Mesendoderm (in vitro differentiated cells): Measurements from ENCODE around the gene AFDN.

ENCODE experiments used
- DNase-seq: peaks from one replicate; pipeline ENCODE4 v3.0.0; 2013
- H2AK5ac ChIP-seq: 2 replicates; pipeline ENCODE4 v1.6.1; 2013; ENCODE audit warnings: low read length, inconsistent platforms
- H2BK120ac ChIP-seq: 2 replicates; pipeline ENCODE4 v1.6.1; 2013; ENCODE audit warnings: low read depth, mild to moderate bottlenecking, low read length, moderate library complexity, mixed read lengths
- H2BK15ac ChIP-seq: replicated peaks from 2 replicates; pipeline ENCODE4 v1.6.1; 2013; ENCODE audit warnings: low read depth, mild to moderate bottlenecking, moderate library complexity
- H2BK5ac ChIP-seq: 2 replicates; pipeline ENCODE4 v1.6.1; 2013; ENCODE audit warnings: low read length, inconsistent platforms
- H3K18ac ChIP-seq: 2 replicates; pipeline ENCODE4 v1.6.1; 2013; ENCODE audit warnings: mild to moderate bottlenecking, low read length, mixed read lengths
- H3K23ac ChIP-seq: one replicate; pipeline ENCODE4 v1.6.1; 2013; ENCODE audit warnings: low read length
- H3K27ac ChIP-seq: 2 replicates; pipeline ENCODE4 v1.5.1; 2013; ENCODE audit warnings: low read depth, mild to moderate bottlenecking, inconsistent platforms, low read length, moderate library complexity
- H3K27me3 ChIP-seq: 2 replicates; pipeline ENCODE4 v1.6.1; 2013; ENCODE audit warnings: low read length, control low read depth, mild to moderate bottlenecking, inconsistent platforms; ENCODE audit not compliant: insufficient read depth, poor library complexity
- H3K36me3 ChIP-seq: 2 replicates; pipeline ENCODE4 v1.6.1; 2013; ENCODE audit warnings: low read length, inconsistent platforms; ENCODE audit not compliant: control insufficient read depth, insufficient read depth
- H3K4ac ChIP-seq: one replicate; pipeline ENCODE4 v1.6.1; 2013; ENCODE audit warnings: low read depth, mild to moderate bottlenecking, low read length, moderate library complexity
- H3K4me1 ChIP-seq: 2 replicates; pipeline ENCODE4 v1.6.1; 2013; ENCODE audit warnings: low read depth, low read length, inconsistent platforms; ENCODE audit not compliant: control insufficient read depth
- H3K4me2 ChIP-seq: 2 replicates; pipeline ENCODE4 v1.6.1; 2013; ENCODE audit warnings: low read length
- H3K4me3 ChIP-seq: 2 replicates; pipeline ENCODE4 v1.5.1; 2013; ENCODE audit warnings: mild to moderate bottlenecking, low read length
- H3K56ac ChIP-seq: one replicate; pipeline ENCODE4 v1.6.1; 2013; ENCODE audit warnings: low read length
- H3K79me1 ChIP-seq: 2 replicates; pipeline ENCODE4 v1.6.1; 2013; ENCODE audit warnings: low read length, inconsistent platforms
- H3K79me2 ChIP-seq: 2 replicates; pipeline ENCODE4 v1.6.1; 2013; ENCODE audit warnings: mild to moderate bottlenecking, low read length; ENCODE audit not compliant: control insufficient read depth, insufficient read depth
- H3K9ac ChIP-seq: 2 replicates; pipeline ENCODE4 v1.6.1; 2013; ENCODE audit warnings: low read length, inconsistent platforms
- H4K5ac ChIP-seq: one replicate; pipeline ENCODE4 v1.6.1; 2013; ENCODE audit warnings: low read length
- H4K8ac ChIP-seq: one replicate; pipeline ENCODE4 v1.6.1; 2013; ENCODE audit warnings: low read depth, mild to moderate bottlenecking, control low read depth, low read length, moderate library complexity
- WGBS: extraction: QIAGEN DNeasy Blood & Tissue Kit; methylation state at CpG from one replicate; pipeline ENCODE4 v1.1.7; 2013; ENCODE audit warnings: low lambda C conversion rate, missing lambda C conversion rate; ENCODE audit not compliant: insufficient coverage; ENCODE audit errors: extremely low coverage; 5-methylcytosine and 5-hydroxymethylcytosine counted together

The AFDN gene

DNA sequence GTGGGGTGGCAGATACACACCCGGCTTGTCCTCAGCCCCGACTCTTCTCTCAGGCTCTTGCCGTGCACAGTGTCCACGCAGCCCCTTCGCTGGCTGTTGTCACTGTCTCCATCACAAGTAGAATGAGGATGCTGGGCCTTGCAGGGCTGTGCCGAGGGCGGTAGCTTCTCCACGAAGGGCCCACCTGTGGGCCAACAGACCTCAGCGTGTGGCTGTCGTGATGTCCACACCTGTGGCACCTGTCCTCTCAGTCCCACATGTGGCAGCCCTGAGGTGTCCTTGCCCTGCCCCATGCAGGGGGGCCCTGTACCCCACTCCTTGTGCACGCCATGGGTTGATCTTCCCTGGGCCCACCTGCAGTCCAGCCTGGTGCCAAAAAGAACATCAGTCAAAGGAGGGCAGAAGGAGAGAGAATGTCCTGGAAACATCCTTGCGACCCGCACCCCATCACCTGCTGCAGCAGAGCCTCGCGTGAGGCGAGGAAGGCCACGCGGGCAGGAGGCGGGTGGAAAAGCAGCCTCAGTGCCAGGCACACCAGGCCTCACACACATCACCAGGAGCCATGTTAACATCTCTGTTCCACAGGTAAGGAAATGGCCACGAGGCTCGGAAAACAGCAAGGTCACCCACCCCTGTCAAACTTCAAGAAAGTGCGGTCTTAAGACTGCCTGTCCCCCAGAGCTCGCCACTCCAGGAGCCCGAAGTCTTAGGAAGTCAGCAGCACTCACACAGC lies 22.3 kb upstream of the AFDN start:
- Histone ChIP-seq H2AK5ac (no peak overlapping the region), H3K79me2 (no peaks in the 10 kb centered on the region), H3K27ac (no peak overlapping the region), H2BK15ac (no peak overlapping the region), H3K79me1 (no peaks in the 10 kb centered on the region), H3K18ac (no peak overlapping the region), H3K4me2 (no peak overlapping the region), H3K36me3 (no peaks in the 10 kb centered on the region), H3K9ac (no peak overlapping the region), H3K56ac (no peak overlapping the region), H3K4ac (no peak overlapping the region), H3K4me1 (no peaks in the 10 kb centered on the region), H2BK5ac (no peak overlapping the region), H3K4me3 (no peak overlapping the region), H4K5ac (no peak overlapping the region), H3K27me3 (no peaks in the 10 kb centered on the region), H4K8ac (no peak overlapping the region), H3K23ac (no peak overlapping the region), H2BK120ac (no peak overlapping the region)
- no CpG with 5 or more reads among the region's 24 CpGs for WGBS
- no peak for DNase-seq

DNA sequence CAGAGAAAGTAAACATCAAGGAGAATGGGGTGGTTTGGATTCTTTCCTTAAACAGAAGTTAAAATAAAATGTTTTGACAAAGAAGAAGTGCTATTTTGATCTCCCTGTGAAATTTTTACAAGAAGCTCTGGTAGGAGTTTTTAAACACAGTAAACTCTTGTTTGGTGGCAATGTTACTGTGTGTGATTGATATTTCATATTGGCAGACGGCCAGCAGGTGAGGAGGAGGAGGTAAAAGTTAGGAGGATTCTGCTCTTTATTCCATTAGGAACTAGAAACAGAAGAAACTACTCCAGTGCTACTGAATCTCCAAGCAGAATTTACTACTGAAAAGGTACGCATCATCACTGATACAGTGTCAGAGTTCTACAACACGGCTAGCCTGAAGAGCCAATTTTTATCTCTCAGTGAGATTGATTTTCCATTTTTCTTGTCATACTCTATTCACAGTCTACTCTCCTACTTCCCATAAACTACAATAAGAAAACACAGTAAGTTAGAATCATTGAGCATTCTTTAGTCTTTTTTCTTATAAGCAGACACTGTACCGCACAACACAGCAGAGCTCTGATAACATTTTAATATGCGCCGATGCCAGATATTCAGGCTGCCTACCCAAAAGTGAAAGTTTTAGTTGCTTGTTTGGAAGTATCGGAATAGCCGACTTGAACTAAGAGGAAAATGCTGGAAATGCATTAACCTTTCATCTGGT lies 21.2 kb upstream of the AFDN start:
- Histone ChIP-seq H2BK5ac (no peak overlapping the region), H3K27ac (no peak overlapping the region), H3K79me2 (no peaks in the 10 kb centered on the region), H3K4me1 (no peaks in the 10 kb centered on the region), H4K5ac (no peak overlapping the region), H2BK120ac (no peak overlapping the region), H3K4ac (no peak overlapping the region), H3K9ac (no peak overlapping the region), H3K79me1 (no peaks in the 10 kb centered on the region), H4K8ac (no peak overlapping the region), H3K4me2 (no peak overlapping the region), H3K27me3 (no peaks in the 10 kb centered on the region), H3K36me3 (no peaks in the 10 kb centered on the region), H3K56ac (no peak overlapping the region), H3K23ac (no peak overlapping the region), H3K18ac (no peak overlapping the region), H3K4me3 (no peak overlapping the region), H2AK5ac (no peak overlapping the region), H2BK15ac (no peak overlapping the region)
- no CpG with 5 or more reads among the region's 8 CpGs for WGBS
- no peak for DNase-seq

DNA sequence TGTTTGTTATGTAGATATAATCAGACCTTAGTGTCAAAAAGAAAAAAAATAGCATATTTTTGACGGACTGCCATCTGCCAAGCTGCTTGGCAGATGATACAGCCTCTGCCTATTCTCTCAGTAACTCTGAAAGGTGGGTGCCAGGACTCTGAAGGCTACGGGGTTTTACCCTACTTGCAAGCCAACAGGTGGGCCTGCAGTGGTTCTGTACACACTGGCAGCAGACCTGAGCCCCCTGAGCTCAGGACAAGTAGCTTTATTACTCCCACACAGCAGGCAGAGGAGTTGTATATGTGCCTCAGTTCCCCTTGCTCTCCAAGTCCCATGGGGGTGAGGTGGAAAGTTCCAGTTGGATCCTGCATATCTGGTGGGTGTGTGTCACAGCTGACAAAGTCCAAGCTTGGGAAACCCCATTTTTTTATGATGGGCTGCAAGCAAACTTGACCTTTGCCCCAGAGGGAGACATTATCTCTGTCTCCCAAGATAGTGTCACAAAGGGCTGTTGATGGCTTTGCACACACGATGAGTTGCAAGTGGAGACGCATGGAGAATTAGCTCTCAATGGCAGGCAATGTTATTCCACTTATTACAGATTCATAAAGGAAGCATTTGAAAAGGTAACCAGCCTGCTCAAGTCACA lies 20.5 kb upstream of the AFDN start:
- H2BK5ac ChIP-seq, result no peak overlapping the region
- no peak overlapping the region for H3K56ac ChIP-seq
- H4K8ac ChIP-seq, result no peak overlapping the region
- WGBS, result no CpG with 5 or more reads among the region's 4 CpGs
- no peak overlapping the region for H3K4ac ChIP-seq
- no peaks in the 10 kb centered on the region for H3K36me3 ChIP-seq
- H3K79me2 ChIP-seq, result no peaks in the 10 kb centered on the region
- H3K27ac ChIP-seq, result no peak overlapping the region
- H3K23ac ChIP-seq, result no peak overlapping the region
- no peak for DNase-seq
- no peak overlapping the region for H2AK5ac ChIP-seq
- no peak overlapping the region for H2BK120ac ChIP-seq
- no peak overlapping the region for H2BK15ac ChIP-seq
- no peak overlapping the region for H3K4me3 ChIP-seq
- no peaks in the 10 kb centered on the region for H3K79me1 ChIP-seq
- no peak overlapping the region for H3K18ac ChIP-seq
- no peak overlapping the region for H4K5ac ChIP-seq
- no peak overlapping the region for H3K4me2 ChIP-seq
- H3K4me1 ChIP-seq, result no peaks in the 10 kb centered on the region
- H3K27me3 ChIP-seq, result no peaks in the 10 kb centered on the region
- no peak overlapping the region for H3K9ac ChIP-seq

DNA sequence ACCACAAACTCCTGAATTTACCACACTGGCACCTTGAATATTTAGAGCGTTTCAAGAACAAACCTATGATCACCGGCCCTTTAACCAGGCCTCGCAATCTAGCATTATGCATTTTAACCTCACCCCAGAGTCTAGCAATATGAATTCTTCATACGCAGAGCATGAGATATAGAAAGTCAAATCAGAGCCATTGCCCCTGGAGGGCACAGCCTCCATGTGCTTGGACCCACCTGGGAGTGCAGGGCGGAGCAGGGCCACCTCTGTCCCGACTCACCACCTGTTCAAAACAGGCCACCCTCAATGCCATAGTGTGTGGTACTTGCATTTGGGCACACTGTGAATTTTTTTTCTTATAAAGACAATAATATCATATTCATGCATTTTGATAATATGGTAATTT lies 19.5 kb upstream of the AFDN start:
- no peak overlapping the region for H4K8ac ChIP-seq
- no peak overlapping the region for H2BK15ac ChIP-seq
- H3K18ac ChIP-seq, result no peak overlapping the region
- no peaks in the 10 kb centered on the region for H3K27me3 ChIP-seq
- H3K4me3 ChIP-seq, result no peak overlapping the region
- no peak overlapping the region for H3K23ac ChIP-seq
- no peak overlapping the region for H2BK5ac ChIP-seq
- no peaks in the 10 kb centered on the region for H3K79me2 ChIP-seq
- no peak for DNase-seq
- H3K36me3 ChIP-seq, result no peaks in the 10 kb centered on the region
- H3K9ac ChIP-seq, result no peak overlapping the region
- no CpG with 5 or more reads among the region's 6 CpGs for WGBS
- H4K5ac ChIP-seq, result no peak overlapping the region
- no peak overlapping the region for H3K56ac ChIP-seq
- no peak overlapping the region for H3K4ac ChIP-seq
- H3K4me2 ChIP-seq, result no peak overlapping the region
- no peaks in the 10 kb centered on the region for H3K4me1 ChIP-seq
- H2BK120ac ChIP-seq, result no peak overlapping the region
- H2AK5ac ChIP-seq, result no peak overlapping the region
- H3K79me1 ChIP-seq, result no peaks in the 10 kb centered on the region
- no peak overlapping the region for H3K27ac ChIP-seq

DNA sequence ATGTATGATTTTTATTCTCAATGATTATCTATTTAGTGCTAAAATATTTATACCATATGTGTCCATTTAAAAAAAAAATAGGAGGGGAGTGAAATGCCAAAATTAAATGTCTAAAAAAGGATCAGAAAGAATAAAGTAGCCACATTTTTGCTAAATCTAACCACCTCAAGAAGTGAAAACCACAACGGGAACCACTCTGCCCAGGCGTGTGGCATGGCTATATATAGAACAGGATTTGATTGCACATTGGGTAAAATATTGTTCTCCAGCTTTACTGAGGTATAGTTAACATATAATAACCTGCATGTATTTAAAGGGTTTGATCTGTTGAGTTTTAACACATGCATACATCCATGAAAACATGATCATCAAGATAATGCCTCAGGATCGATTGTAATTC lies 19.0 kb upstream of the AFDN start:
- no peak overlapping the region for H3K56ac ChIP-seq
- H3K79me1 ChIP-seq, result no peaks in the 10 kb centered on the region
- H3K4me2 ChIP-seq, result no peak overlapping the region
- H2BK15ac ChIP-seq, result no peak overlapping the region
- no peak for DNase-seq
- H3K4ac ChIP-seq, result no peak overlapping the region
- no peak overlapping the region for H3K9ac ChIP-seq
- no peak overlapping the region for H3K23ac ChIP-seq
- no peaks in the 10 kb centered on the region for H3K79me2 ChIP-seq
- H4K5ac ChIP-seq, result no peak overlapping the region
- H3K4me3 ChIP-seq, result no peak overlapping the region
- H3K18ac ChIP-seq, result no peak overlapping the region
- H2AK5ac ChIP-seq, result no peak overlapping the region
- no CpG with 5 or more reads among the region's 3 CpGs for WGBS
- H2BK120ac ChIP-seq, result no peak overlapping the region
- H4K8ac ChIP-seq, result no peak overlapping the region
- H3K27me3 ChIP-seq, result no peaks in the 10 kb centered on the region
- H3K36me3 ChIP-seq, result no peaks in the 10 kb centered on the region
- H3K27ac ChIP-seq, result no peak overlapping the region
- H2BK5ac ChIP-seq, result no peak overlapping the region
- H3K4me1 ChIP-seq, result no peaks in the 10 kb centered on the region
